Karpas-422 (cell line): Measurements from ENCODE around the gene WDR33. TPM values are rescaled to one million over a fixed set of nuclear protein-coding genes. Genes with fewer than 3 reads are reported as not detected.
"Not testable (repeated sequence)": the region's sequence is repeated elsewhere in the genome, so short reads cannot be mapped to it uniquely, and the experiment has no call there.

Experiments
- DNase-seq: peaks from one replicate; pipeline ENCODE4 v3.0.0-alpha.2; 2015
- H2AFZ ChIP-seq: fragments of 200-600 bp; sonication (generic); 2 replicates; pipeline ENCODE4 v1.6.1; 2014; ENCODE audit warnings: antibody characterized with exemption, low read length, mixed read lengths
- H3K27ac ChIP-seq: fragments of 200-600 bp; sonication (generic); 2 replicates; pipeline ENCODE4 v1.5.1; 2014; ENCODE audit warnings: mild to moderate bottlenecking, low read length, moderate library complexity
- H3K27me3 ChIP-seq: fragments of 200-600 bp; sonication (generic); 2 replicates; pipeline ENCODE4 v1.6.1; 2014; ENCODE audit warnings: low read length, mixed read lengths
- H3K36me3 ChIP-seq: fragments of 200-600 bp; sonication (generic); 2 replicates; pipeline ENCODE4 v1.6.1; 2014; ENCODE audit warnings: low read length, mixed read lengths; ENCODE audit not compliant: insufficient read depth
- H3K4me1 ChIP-seq: fragments of 200-600 bp; sonication (generic); 2 replicates; pipeline ENCODE4 v1.6.1; 2014; ENCODE audit warnings: mild to moderate bottlenecking, low read length, mixed read lengths
- H3K4me2 ChIP-seq: fragments of 200-600 bp; sonication (generic); 2 replicates; pipeline ENCODE4 v1.6.1; 2014; ENCODE audit warnings: low read length, low read depth, mild to moderate bottlenecking; ENCODE audit not compliant: poor library complexity, severe bottlenecking
- H3K4me3 ChIP-seq: fragments of 200-600 bp; sonication (generic); 2 replicates; pipeline ENCODE4 v1.5.1; 2014; ENCODE audit warnings: mild to moderate bottlenecking, antibody characterized with exemption, low read length, mixed read lengths
- H3K79me2 ChIP-seq: fragments of 200-600 bp; sonication (generic); 2 replicates; pipeline ENCODE4 v1.6.1; 2014; ENCODE audit warnings: mild to moderate bottlenecking, low read length, mixed read lengths
- H3K9ac ChIP-seq: fragments of 200-600 bp; sonication (generic); 2 replicates; pipeline ENCODE4 v1.6.0; 2014; ENCODE audit warnings: low read length
- H3K9me2 ChIP-seq: fragments of 200-600 bp; sonication (generic), shearing (Covaris generic); replicated peaks from 2 replicates; pipeline ENCODE4 v1.6.0; 2014; ENCODE audit warnings: mild to moderate bottlenecking, low read length, moderate library complexity; ENCODE audit not compliant: insufficient read depth
- H3K9me3 ChIP-seq: fragments of 300-700, 200-600 bp; sonication (generic); 2 replicates; pipeline ENCODE4 v1.6.1; 2014; ENCODE audit warnings: low read length, mixed read lengths
- H4K20me1 ChIP-seq: fragments of 200-600 bp; sonication (generic); 2 replicates; pipeline ENCODE4 v1.6.1; 2014; ENCODE audit warnings: mild to moderate bottlenecking, antibody characterized with exemption, low read length, low read depth; ENCODE audit not compliant: insufficient read depth
- total RNA-seq: library from RNA; depleted of rRNA; stranded (reverse); fragments of >200 nt; shearing (Covaris generic); gene quantifications from 2 replicates; pipeline ENCODE4 v1.2.3, GENCODE V29; 2014; ENCODE audit warnings: low replicate concordance

Gene WDR33
- total RNA-seq, 1 experiment from 2014 or later = 65.0 TPM

DNA sequence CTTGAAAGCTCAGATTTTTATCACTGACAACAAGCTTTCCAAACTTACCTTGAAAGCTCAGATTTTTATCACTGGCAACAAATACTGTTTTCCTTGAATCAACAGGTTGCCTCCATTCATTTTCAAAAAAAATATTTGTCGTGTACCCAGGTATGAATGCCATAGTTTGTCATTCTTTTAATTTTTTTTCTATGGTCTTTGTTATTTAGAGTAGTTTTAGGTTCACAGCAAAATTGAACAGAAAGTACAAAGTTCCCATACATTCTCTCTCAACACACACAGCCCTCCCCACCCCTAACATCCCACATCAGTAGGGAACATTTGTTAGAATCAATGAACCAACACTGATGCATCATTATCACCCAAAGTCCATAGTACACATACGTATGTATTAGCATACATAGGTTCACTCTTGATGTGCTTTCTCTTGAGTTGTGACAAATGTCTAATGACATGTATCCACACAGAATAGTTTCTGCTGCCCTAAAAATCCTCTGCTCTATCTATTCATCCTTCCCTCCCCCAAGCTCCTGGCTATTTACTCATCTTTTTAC, 25.9 kb downstream of the WDR33 start:
- H4K20me1 ChIP-seq = no peaks in the 10 kb centered on the region; the same call in 1 of the 2 replicates
- peaks cover 11% of the 10 kb centered on the region for H3K36me3 ChIP-seq
- H3K9me2 ChIP-seq = no peaks in the 10 kb centered on the region
- H3K79me2 ChIP-seq = peaks cover 68% of the 10 kb centered on the region
- H3K4me3 ChIP-seq = no peak overlapping the region
- H3K9ac ChIP-seq = no peak overlapping the region
- H2AFZ ChIP-seq = no peak overlapping the region
- H3K9me3 ChIP-seq = no peaks in the 10 kb centered on the region
- H3K4me1 ChIP-seq = peaks cover 4% of the 10 kb centered on the region
- no peak for DNase-seq
- H3K4me2 ChIP-seq = no peak overlapping the region
- H3K27me3 ChIP-seq = no peaks in the 10 kb centered on the region
- no peak overlapping the region for H3K27ac ChIP-seq

DNA sequence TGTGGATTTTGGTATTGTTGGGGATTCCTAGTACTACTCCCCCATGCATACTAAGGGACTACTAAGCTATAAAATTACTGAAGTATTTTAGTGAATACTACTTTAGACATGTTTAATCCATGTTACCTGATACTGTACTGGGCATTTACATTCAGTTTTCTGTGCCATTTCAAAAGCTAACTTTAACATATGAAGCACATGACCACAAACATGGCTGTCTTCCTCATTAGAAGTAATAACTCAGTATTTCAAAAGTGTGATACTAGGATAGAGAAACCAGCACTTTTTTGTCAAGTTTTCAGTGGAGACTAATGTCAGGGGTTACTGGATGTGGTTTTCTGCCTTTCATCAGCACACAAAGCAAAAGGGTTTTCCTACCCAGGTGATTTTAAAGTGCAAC, 27.9 kb downstream of the WDR33 start:
- H3K4me3 ChIP-seq = no peak overlapping the region
- peaks cover 11% of the 10 kb centered on the region for H3K4me1 ChIP-seq
- no peaks in the 10 kb centered on the region; the same call in 1 of the 2 replicates for H4K20me1 ChIP-seq
- H3K27ac ChIP-seq = no peak overlapping the region
- H3K36me3 ChIP-seq = peaks cover 10% of the 10 kb centered on the region
- DNase-seq = no peak
- no peaks in the 10 kb centered on the region for H3K27me3 ChIP-seq
- no peak overlapping the region for H3K9ac ChIP-seq
- H3K4me2 ChIP-seq = no peak overlapping the region
- no peak overlapping the region for H2AFZ ChIP-seq
- peaks cover 82% of the 10 kb centered on the region for H3K79me2 ChIP-seq
- no peaks in the 10 kb centered on the region for H3K9me2 ChIP-seq
- H3K9me3 ChIP-seq = no peaks in the 10 kb centered on the region

DNA sequence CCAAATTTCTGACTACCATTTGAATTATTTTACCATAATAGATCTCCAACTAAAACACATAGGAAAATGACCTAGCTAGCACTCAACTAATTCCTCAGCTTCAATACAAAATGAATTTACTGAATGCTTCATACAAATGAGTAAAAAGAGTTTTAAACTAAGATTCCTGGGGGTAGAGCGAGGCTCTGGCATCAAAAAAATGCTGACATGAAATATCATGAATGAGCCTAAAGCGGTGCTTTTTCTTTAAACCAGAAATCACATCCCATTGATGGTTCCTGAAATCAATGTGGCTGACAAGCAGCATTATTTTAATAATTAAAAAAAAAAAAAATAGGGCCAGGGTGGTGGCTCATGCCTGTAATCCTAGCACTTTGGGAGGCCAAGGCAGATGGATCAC, 32.1 kb downstream of the WDR33 start:
- Histone ChIP-seq H3K4me3 (no peak overlapping the region), H3K9me3 (no peaks in the 10 kb centered on the region), H3K27ac (no peak overlapping the region), H4K20me1 (peaks cover 23% of the 10 kb centered on the region; the same call in 1 of the 2 replicates), H3K4me2 (no peak overlapping the region), H3K4me1 (peaks cover 19% of the 10 kb centered on the region), H3K9ac (no peak overlapping the region), H2AFZ (no peak overlapping the region), H3K36me3 (peaks cover 6% of the 10 kb centered on the region; the same call in 1 of the 2 replicates), H3K9me2 (no peaks in the 10 kb centered on the region), H3K27me3 (no peaks in the 10 kb centered on the region), H3K79me2 (peaks cover 98% of the 10 kb centered on the region)
- DNase-seq = no peak

DNA sequence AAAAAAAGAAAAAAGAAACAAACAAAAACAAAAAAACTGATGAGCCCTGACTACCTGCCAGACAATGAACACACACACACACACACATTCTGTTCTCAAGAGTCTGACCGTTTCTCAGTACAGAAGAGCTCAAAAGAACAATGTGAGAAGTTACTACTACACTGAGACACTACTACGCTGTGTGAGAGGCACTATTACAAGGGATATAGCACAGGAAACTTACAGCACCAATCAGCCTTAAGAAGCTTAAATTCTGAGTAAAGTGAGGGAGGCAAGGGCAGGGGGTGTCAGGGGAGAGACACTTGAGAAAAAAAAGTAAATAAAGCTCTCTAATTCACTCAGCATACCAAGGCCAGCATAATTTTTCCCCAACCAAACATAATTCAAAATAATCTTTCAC, 32.5 kb downstream of the WDR33 start:
- Histone ChIP-seq H3K9ac (no peak overlapping the region), H4K20me1 (peaks cover 27% of the 10 kb centered on the region; the same call in 1 of the 2 replicates), H3K9me3 (no peaks in the 10 kb centered on the region), H3K4me2 (no peak overlapping the region), H2AFZ (no peak overlapping the region), H3K4me1 (peaks cover 22% of the 10 kb centered on the region), H3K4me3 (no peak overlapping the region), H3K27me3 (no peaks in the 10 kb centered on the region), H3K36me3 (peaks cover 6% of the 10 kb centered on the region; the same call in 1 of the 2 replicates), H3K79me2 (peaks cover 99% of the 10 kb centered on the region), H3K9me2 (no peaks in the 10 kb centered on the region), H3K27ac (no peak overlapping the region)
- no peak for DNase-seq

DNA sequence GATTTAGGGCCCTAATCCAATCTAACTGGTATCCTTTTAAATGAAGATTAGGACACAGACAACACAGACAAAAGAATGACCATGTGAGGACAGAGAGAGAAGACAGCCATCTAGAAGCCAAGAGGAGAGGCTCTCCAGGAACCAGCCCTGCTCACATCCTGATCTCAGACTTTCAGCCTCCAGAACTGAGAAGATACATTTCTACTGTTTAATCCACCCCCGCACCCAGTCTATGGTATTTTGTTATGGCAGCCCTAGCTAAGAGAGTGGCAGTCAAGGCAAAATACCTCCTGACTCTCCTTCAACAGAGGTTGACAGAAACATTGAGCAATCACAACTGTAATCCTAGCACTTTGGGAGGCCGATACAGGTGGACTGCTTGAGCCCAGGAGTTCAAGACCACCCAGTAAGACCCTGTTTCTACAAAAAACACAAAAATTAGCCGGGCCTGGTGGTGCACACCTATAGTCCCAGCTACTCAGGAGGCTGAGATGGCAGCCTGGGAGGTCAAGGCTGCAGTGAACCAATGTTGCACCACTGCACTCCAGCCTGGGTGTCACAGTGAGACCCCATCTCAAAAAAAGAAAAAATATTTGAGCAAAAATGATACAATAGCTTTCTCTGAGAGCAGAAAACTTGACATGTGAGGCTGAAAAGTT, 34.7 kb downstream of the WDR33 start:
- H2AFZ ChIP-seq = no peak overlapping the region
- no peak for DNase-seq
- 0 out of 2 replicates have a peak overlapping the region, but pooled peaks have one; percentile 8 for H3K27ac ChIP-seq
- no peaks in the 10 kb centered on the region for H3K9me3 ChIP-seq
- no peaks in the 10 kb centered on the region for H3K27me3 ChIP-seq
- peaks cover 99% of the 10 kb centered on the region for H3K79me2 ChIP-seq
- no peak overlapping the region for H3K9ac ChIP-seq
- peaks cover 7% of the 10 kb centered on the region for H3K36me3 ChIP-seq
- peaks cover 22% of the 10 kb centered on the region for H3K4me1 ChIP-seq
- no peaks in the 10 kb centered on the region for H3K9me2 ChIP-seq
- H4K20me1 ChIP-seq = peaks cover 30% of the 10 kb centered on the region; the same call in 1 of the 2 replicates
- H3K4me2 ChIP-seq = no peak overlapping the region
- no peak overlapping the region for H3K4me3 ChIP-seq

DNA sequence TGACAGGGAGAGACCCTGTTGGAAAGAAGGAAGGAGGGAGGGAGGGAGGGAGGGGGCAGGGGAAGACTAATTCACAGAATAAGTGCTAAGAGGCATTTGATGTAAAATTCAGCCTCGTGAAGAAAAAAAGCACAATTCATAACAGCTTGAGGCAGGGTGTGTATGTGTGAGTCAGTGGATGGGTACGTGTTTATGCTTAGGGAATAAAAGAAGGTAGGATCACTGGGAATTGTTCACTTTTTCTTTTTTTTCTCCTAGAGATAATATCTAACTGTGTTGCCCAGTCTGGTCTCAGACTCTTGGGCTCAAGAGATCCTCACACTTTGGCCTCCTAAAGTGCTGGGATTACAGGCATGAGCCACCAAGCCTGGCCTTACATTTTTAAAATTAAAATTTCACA, 39.2 kb downstream of the WDR33 start:
- H3K4me3 ChIP-seq = no peak overlapping the region
- no peak overlapping the region for H3K4me2 ChIP-seq
- DNase-seq = no peak
- H3K9me2 ChIP-seq = no peaks in the 10 kb centered on the region
- H3K4me1 ChIP-seq = peaks cover 36% of the 10 kb centered on the region
- no peak overlapping the region for H3K27ac ChIP-seq
- no peak overlapping the region for H2AFZ ChIP-seq
- peaks cover 37% of the 10 kb centered on the region for H4K20me1 ChIP-seq
- H3K9me3 ChIP-seq = no peaks in the 10 kb centered on the region
- H3K27me3 ChIP-seq = no peaks in the 10 kb centered on the region
- peaks cover 86% of the 10 kb centered on the region for H3K79me2 ChIP-seq
- no peak overlapping the region for H3K9ac ChIP-seq
- peaks cover 30% of the 10 kb centered on the region for H3K36me3 ChIP-seq

DNA sequence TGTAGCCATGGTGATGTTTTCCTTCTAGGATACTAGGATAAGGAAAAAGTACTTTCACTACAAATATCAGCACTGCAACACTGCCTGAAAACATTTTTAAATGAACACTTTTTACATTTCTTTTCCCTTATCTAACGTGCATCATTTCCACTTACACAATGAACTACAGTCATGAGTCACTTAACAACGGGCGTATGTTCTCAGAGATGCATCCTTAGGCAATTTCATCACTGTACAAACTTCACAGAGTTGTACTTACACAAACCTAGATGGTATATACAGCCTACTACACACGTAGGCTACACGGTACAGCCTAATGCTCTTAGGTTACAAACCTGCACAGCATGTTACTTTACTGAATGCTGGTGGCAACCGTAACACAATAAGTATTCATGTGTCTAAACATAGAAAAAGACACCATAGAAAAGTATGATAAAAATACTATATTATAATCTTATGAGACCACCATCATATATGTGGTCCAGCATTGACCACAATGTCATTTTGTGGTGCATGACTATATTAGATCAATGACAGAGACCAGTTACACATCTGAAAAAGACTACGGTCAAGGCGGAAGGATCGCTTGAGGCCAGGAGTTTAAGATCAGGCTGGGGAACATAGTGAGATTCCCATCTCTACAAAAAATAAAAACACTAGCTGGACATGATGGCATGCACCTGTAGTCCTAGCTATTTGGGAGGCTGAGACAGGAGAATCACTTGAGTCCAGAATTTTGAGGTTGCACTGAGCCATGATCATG, 39.8 kb downstream of the WDR33 start:
- no peak overlapping the region for H3K27ac ChIP-seq
- H3K9ac ChIP-seq = no peak overlapping the region
- H2AFZ ChIP-seq = no peak overlapping the region
- peaks cover 32% of the 10 kb centered on the region for H3K36me3 ChIP-seq
- no peak overlapping the region for H3K4me2 ChIP-seq
- H4K20me1 ChIP-seq = peaks cover 31% of the 10 kb centered on the region
- H3K79me2 ChIP-seq = peaks cover 83% of the 10 kb centered on the region
- no peaks in the 10 kb centered on the region for H3K9me2 ChIP-seq
- H3K27me3 ChIP-seq = no peaks in the 10 kb centered on the region
- no peak for DNase-seq
- H3K9me3 ChIP-seq = no peaks in the 10 kb centered on the region
- peaks cover 36% of the 10 kb centered on the region for H3K4me1 ChIP-seq
- H3K4me3 ChIP-seq = no peak overlapping the region

DNA sequence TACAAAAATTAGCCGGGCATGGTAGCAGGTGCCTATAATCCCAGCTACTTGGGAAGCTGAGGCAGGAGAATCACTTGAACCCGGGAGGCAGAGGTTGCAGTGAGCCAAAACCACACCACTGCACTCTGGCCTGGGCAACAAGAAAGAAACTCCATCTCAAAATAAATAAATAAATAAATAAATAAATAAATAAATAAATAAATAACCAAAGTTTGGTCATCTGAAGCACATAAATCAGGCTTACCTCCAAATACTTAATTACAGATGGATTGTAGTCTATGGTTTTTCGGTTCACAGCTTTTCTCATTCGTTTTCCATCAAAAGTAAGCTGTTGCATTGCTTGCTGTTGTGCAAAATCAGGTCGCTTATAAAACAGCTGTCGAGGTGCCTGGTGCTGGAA, 40.4 kb downstream of the WDR33 start:
- not testable (repeated sequence) for H3K9ac ChIP-seq, H2AFZ ChIP-seq, H3K9me2 ChIP-seq, H3K27me3 ChIP-seq, H3K9me3 ChIP-seq, H3K4me3 ChIP-seq, DNase-seq, H3K27ac ChIP-seq, H3K4me2 ChIP-seq
- Histone ChIP-seq H3K79me2 (peaks cover 81% of the 10 kb centered on the region), H4K20me1 (peaks cover 25% of the 10 kb centered on the region), H3K4me1 (peaks cover 36% of the 10 kb centered on the region), H3K36me3 (peaks cover 38% of the 10 kb centered on the region)
